CD14-positive monocyte (primary cell): ENCODE results near the gene DSC1. TPM values are rescaled to one million over a fixed set of nuclear protein-coding genes. Genes with fewer than 3 reads are reported as not detected.

Experiments
- DNase-seq, 3 donors: peaks; one replicate each; pipeline ENCODE4 v3.0.0-alpha.2; 2011 to 2022
- H2AFZ ChIP-seq: 2 replicates; pipeline ENCODE4 v1.6.0; 2012; ENCODE audit warnings: mild to moderate bottlenecking, low read depth, low read length, inconsistent platforms; ENCODE audit not compliant: insufficient read depth, poor library complexity, severe bottlenecking
- H3K27ac ChIP-seq, 2 donors: 1 replicate in 1 of 2; 2 replicates in 1 of 2; pipeline ENCODE4 v1.5.1; 2012 to 2013; ENCODE audit warnings: low read length in 2 of 2, control low read depth in 1 of 2, inconsistent platforms in 1 of 2, low read depth in 1 of 2, mild to moderate bottlenecking in 1 of 2
- H3K27me3 ChIP-seq, 2 donors: one replicate each; pipeline versions ENCODE4 v1.6.0 to v1.6.1; 2011 to 2013; ENCODE audit warnings: low read length in 2 of 2; ENCODE audit not compliant: control insufficient read depth in 2 of 2, insufficient read depth in 2 of 2
- H3K36me3 ChIP-seq, 2 donors: replicated peaks in 1 of 2; 1 replicate in 1 of 2; 2 replicates in 1 of 2; pipeline versions ENCODE4 v1.5.1 to v1.6.1; 2012 to 2013; ENCODE audit warnings: low read length in 2 of 2, control low read depth in 1 of 2, inconsistent platforms in 1 of 2, mild to moderate bottlenecking in 1 of 2; ENCODE audit not compliant: insufficient read depth in 2 of 2, control insufficient read depth in 1 of 2
- H3K4me1 ChIP-seq, 2 donors: 1 replicate in 1 of 2; 2 replicates in 1 of 2; pipeline versions ENCODE4 v1.5.1 to v1.6.1; 2012 to 2013; ENCODE audit warnings: low read length in 2 of 2, control low read depth in 1 of 2, inconsistent platforms in 1 of 2, mild to moderate bottlenecking in 1 of 2, moderate library complexity in 1 of 2; ENCODE audit not compliant: insufficient read depth in 2 of 2, control insufficient read depth in 1 of 2
- H3K4me2 ChIP-seq: replicated peaks from 2 replicates; pipeline ENCODE3; 2012; ENCODE audit warnings: low read length, moderate library complexity, mild to moderate bottlenecking; ENCODE audit not compliant: poor library complexity, severe bottlenecking; ENCODE audit errors: extremely low read depth
- H3K4me3 ChIP-seq, 3 experiments: fragments of 200-600 bp in 1 of 3; sonication (generic) in 1 of 3; replicated peaks in 1 of 3; 1 replicate in 2 of 3; 2 replicates in 1 of 3; pipeline ENCODE4 v1.5.1; 2011 to 2013; ENCODE audit warnings: low read length in 3 of 3, mild to moderate bottlenecking in 3 of 3, control low read depth in 2 of 3, low read depth in 2 of 3, inconsistent platforms in 1 of 3, moderate library complexity in 1 of 3
- H3K79me2 ChIP-seq: 2 replicates; pipeline ENCODE4 v1.6.0; 2012; ENCODE audit warnings: mild to moderate bottlenecking, control low read depth, inconsistent platforms, low read length, moderate library complexity; ENCODE audit not compliant: insufficient read depth
- H3K9ac ChIP-seq: 2 replicates; pipeline ENCODE4 v1.6.0; 2017; ENCODE audit warnings: low read length, mild to moderate bottlenecking; ENCODE audit not compliant: insufficient read depth, poor library complexity, severe bottlenecking
- H3K9me3 ChIP-seq, 2 donors: replicated peaks in 1 of 2; 1 replicate in 1 of 2; 2 replicates in 1 of 2; pipeline versions ENCODE4 v1.5.1 to v1.6.1; 2012 to 2013; ENCODE audit warnings: low read length in 2 of 2, control low read depth in 1 of 2; ENCODE audit not compliant: control insufficient read depth in 1 of 2, insufficient read depth in 1 of 2
- H4K20me1 ChIP-seq: 2 replicates; pipeline ENCODE4 v1.6.0; 2012; ENCODE audit warnings: mild to moderate bottlenecking, low read length, control low read depth, moderate library complexity; ENCODE audit not compliant: insufficient read depth
- H3K27ac Mint-ChIP-seq, 7 donors: one replicate each; pipeline ENCODE4 v1.8.0; 2020; ENCODE audit warnings: mild to moderate bottlenecking in 7 of 7, mixed read lengths in 7 of 7, moderate library complexity in 6 of 7, inconsistent platforms in 2 of 7
- H3K27me3 Mint-ChIP-seq, 3 donors: one replicate each; pipeline ENCODE4 v1.8.0; 2021 to 2022; ENCODE audit warnings: low read depth in 3 of 3, mild to moderate bottlenecking in 3 of 3, mixed read lengths in 3 of 3, moderate library complexity in 3 of 3, inconsistent platforms in 1 of 3
- H3K36me3 Mint-ChIP-seq, 2 donors: one replicate each; pipeline ENCODE4 v1.8.0; 2020; ENCODE audit warnings: mixed read lengths in 2 of 2, inconsistent platforms in 1 of 2, mild to moderate bottlenecking in 1 of 2
- H3K4me1 Mint-ChIP-seq: one replicate; pipeline ENCODE4 v1.8.0; 2020; ENCODE audit warnings: mild to moderate bottlenecking, mixed read lengths
- H3K4me3 Mint-ChIP-seq, 2 donors: one replicate each; pipeline ENCODE4 v1.8.0; 2020; ENCODE audit warnings: mild to moderate bottlenecking in 2 of 2, mixed read lengths in 2 of 2, moderate library complexity in 1 of 2
- H3K9me3 Mint-ChIP-seq, 7 donors: one replicate each; pipeline ENCODE4 v1.8.0; 2020 to 2022; ENCODE audit warnings: mixed read lengths in 7 of 7, mild to moderate bottlenecking in 6 of 7, moderate library complexity in 6 of 7, inconsistent platforms in 2 of 7
- WGBS: methylation state at CpG from one replicate; pipeline ENCODE4 v1.1.5; 2013; ENCODE audit warnings: missing lambda C conversion rate; ENCODE audit not compliant: insufficient coverage; 5-methylcytosine and 5-hydroxymethylcytosine counted together
- intact Hi-C, 2 donors: fragments of 100-400 bp; cut with micrococcal nuclease; formaldehyde crosslinking; loops; one replicate each; pipeline versions ENCODE4 v1.15.0 to v1.15.1; 2023
- polyA plus RNA-seq, 3 donors: library from polyadenylated mRNA; depleted of rRNA in 1 of 3; unstranded in 2 of 3; stranded (reverse) in 1 of 3; fragments of 300-500 nt in 2 of 3; fragments of >200 nt in 1 of 3; fragmentation: Illumina TruSeq in 2 of 3; gene quantifications; 1 replicate in 2 of 3; 2 replicates in 1 of 3; pipeline ENCODE4 v1.2.3, GENCODE V29; 2012 to 2021
- TF ChIP-seq, protein P1 (sequence below): fragments of 200-600 bp; IDR thresholded peaks from one replicate; pipeline ENCODE4 v1.8.0; 2022; ENCODE audit warnings: antibody characterized with exemption, mild to moderate bottlenecking

The DSC1 gene
- polyA plus RNA-seq, 3 donors = not detected

DNA sequence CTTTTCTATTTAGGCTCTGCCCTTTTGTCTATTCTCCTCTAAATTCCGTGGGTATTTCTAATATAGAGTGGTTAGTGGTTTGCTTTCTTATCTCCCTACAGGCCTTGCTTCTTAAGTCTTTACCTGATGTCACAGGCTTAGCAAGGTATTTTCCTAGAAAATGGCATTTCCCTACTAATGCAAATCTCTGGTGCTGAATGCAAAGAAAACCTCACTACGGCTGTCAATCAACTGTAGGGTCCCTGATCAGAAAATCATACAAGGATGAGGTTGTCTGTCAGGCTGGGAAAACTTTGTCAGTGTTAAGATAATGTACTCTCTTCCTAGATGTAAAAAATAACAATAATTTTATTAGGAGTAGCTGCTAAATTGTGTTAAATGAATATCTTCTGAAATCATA, 27.1 kb upstream of the DSC1 start:
- Histone ChIP-seq H3K27me3 (no peaks in the 10 kb centered on the region), H3K4me3 (no peak overlapping the region), H3K9ac (no peak overlapping the region), H3K4me1 (no peaks in the 10 kb centered on the region), H3K4me2 (no peak overlapping the region), H3K79me2 (no peaks in the 10 kb centered on the region), H3K36me3 (no peaks in the 10 kb centered on the region), H3K27ac (no peak overlapping the region), H3K9me3 (no peaks in the 10 kb centered on the region), H4K20me1 (no peaks in the 10 kb centered on the region), H2AFZ (no peak overlapping the region)
- Mint-ChIP-seq H3K4me1 (no peaks in the 10 kb centered on the region), H3K9me3 (no peaks in the 10 kb centered on the region), H3K27ac (no peak overlapping the region), H3K4me3 (no peak overlapping the region), H3K36me3 (no peaks in the 10 kb centered on the region), H3K27me3 (peaks cover 0 to under 1% (median 0%) of the 10 kb centered on the region in 3 donors)
- no CpG with 5 or more reads among the region's 2 CpGs for WGBS
- intact Hi-C loops = no loop called here
- DNase-seq = no peak
- TF ChIP-seq, protein P1, sequence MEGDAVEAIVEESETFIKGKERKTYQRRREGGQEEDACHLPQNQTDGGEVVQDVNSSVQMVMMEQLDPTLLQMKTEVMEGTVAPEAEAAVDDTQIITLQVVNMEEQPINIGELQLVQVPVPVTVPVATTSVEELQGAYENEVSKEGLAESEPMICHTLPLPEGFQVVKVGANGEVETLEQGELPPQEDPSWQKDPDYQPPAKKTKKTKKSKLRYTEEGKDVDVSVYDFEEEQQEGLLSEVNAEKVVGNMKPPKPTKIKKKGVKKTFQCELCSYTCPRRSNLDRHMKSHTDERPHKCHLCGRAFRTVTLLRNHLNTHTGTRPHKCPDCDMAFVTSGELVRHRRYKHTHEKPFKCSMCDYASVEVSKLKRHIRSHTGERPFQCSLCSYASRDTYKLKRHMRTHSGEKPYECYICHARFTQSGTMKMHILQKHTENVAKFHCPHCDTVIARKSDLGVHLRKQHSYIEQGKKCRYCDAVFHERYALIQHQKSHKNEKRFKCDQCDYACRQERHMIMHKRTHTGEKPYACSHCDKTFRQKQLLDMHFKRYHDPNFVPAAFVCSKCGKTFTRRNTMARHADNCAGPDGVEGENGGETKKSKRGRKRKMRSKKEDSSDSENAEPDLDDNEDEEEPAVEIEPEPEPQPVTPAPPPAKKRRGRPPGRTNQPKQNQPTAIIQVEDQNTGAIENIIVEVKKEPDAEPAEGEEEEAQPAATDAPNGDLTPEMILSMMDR = no peak

DNA sequence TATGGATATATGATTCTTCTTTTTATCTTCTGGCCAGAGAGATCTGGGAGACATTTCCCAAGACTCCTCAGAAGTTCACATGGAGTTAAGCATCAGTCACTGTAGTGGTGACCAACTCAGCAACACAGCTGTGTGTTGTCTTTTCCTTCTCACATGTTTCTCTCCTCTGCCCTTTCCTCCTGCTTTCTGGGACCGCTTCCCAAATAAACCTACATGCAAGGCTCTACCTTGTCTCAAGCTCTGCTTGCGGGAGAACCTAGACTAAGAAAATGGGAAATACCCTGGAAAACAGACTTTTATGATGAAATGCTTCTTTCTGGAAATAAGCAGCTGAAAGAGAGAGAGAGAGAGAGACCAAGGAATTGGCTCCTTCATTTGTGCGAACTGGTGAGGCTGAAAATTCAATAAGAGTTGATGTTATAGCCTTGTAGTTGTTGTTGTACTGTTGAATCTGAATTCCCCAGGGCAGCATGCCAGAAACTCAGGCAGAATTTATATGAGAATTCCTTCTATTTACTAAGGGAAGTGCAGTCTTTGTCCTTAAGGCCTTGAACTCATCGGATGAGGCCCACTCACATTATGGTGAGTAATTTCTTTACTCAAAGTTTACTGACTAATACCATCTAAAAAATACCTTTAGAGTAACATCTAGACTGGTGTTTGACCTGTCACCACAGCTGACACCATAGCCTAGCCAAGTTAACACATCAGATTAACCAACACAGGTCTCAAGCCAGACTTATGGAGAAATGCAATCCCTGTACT, 22.7 kb upstream of the DSC1 start:
- peaks cover 0 to 1% (median 0%) of the 10 kb centered on the region in 3 donors for H3K27me3 Mint-ChIP-seq
- intact Hi-C loops = no loop called here
- WGBS = no CpG with 5 or more reads among the region's 4 CpGs

More for the DNA sequence above, 22.7 kb upstream of the DSC1 start:
- Mint-ChIP-seq H3K27ac (no peak overlapping the region), H3K9me3 (peaks cover 0 to 4% (median 0%) of the 10 kb centered on the region in 7 donors), H3K4me1 (no peaks in the 10 kb centered on the region), H3K36me3 (no peaks in the 10 kb centered on the region), H3K4me3 (no peak overlapping the region)
- DNase-seq = no peak
- no peaks in the 10 kb centered on the region for H4K20me1 ChIP-seq
- no peaks in the 10 kb centered on the region for H3K9me3 ChIP-seq
- no peak overlapping the region for H3K27ac ChIP-seq
- no peak overlapping the region for H3K4me2 ChIP-seq
- TF ChIP-seq, protein P1 = no peak
- no peaks in the 10 kb centered on the region for H3K36me3 ChIP-seq
- H3K4me3 ChIP-seq = no peak overlapping the region
- H3K27me3 ChIP-seq = no peaks in the 10 kb centered on the region
- no peaks in the 10 kb centered on the region for H3K79me2 ChIP-seq
- H3K4me1 ChIP-seq = no peaks in the 10 kb centered on the region
- H3K9ac ChIP-seq = no peak overlapping the region
- no peak overlapping the region for H2AFZ ChIP-seq
